Measurements from ENCODE around the gene F2. TPM values are rescaled to one million over a fixed set of nuclear protein-coding genes. Genes with fewer than 3 reads are reported as not detected.

The F2 gene
- total and polyA plus RNA-seq, 2 of the 13 experiments (the other 11 are each of a cell fraction or from before 2014, with no cell fraction given): 330 to 801 TPM

- peak in 1 of 2 experiments; percentile 60; a peak in 1 of 4 replicates for TF ChIP-seq NR2F1 (CRISPR knock-in tag; IDR thresholded peaks at IDR 0.05)
- peak; percentile 54; the same call in 1 of the 2 replicates for TF ChIP-seq ZNF800 (CRISPR knock-in tag; IDR thresholded peaks at IDR 0.05)
- peak; percentile 34; the same call in 1 of the 2 replicates for TF ChIP-seq ZMYM4 (CRISPR knock-in tag; IDR thresholded peaks at IDR 0.05)
- TF ChIP-seq ZSCAN12 (CRISPR knock-in tag; IDR thresholded peaks at IDR 0.05): no peak
- peak; percentile 53; the same call in 1 of the 2 replicates for TF ChIP-seq ZNF160 (CRISPR knock-in tag; IDR thresholded peaks at IDR 0.05)
- peak; percentile 71 for TF ChIP-seq HNRNPH1 (optimal IDR thresholded peaks at IDR 0.05; ENCODE audit: low read depth, low read length)
- no peak for TF ChIP-seq EEA1 (CRISPR knock-in tag; IDR thresholded peaks at IDR 0.05; ENCODE audit: borderline replicate concordance)
- no peak; the same call in 1 of the 2 replicates for TF ChIP-seq GLI4 (CRISPR knock-in tag; IDR thresholded peaks at IDR 0.05; ENCODE audit: borderline replicate concordance)
- TF ChIP-seq TCF12 (IDR thresholded peaks at IDR 0.05): no peak
- peak; percentile 44 for TF ChIP-seq TCF12 (CRISPR knock-in tag; IDR thresholded peaks at IDR 0.05)
- TF ChIP-seq ZNF329 (CRISPR knock-in tag; IDR thresholded peaks at IDR 0.05; ENCODE audit: low read depth): peak; percentile 46; the same call in 1 of the 2 replicates
- TF ChIP-seq CEBPZ (IDR thresholded peaks at IDR 0.05; ENCODE audit: low read length): no peak
- TF ChIP-seq NFATC3 (CRISPR knock-in tag; IDR thresholded peaks at IDR 0.05): no peak
- TF ChIP-seq ATF7 (IDR thresholded peaks at IDR 0.05): no peak
- TF ChIP-seq ATF7 (CRISPR knock-in tag; IDR thresholded peaks at IDR 0.05): no peak; the same call in 1 of the 2 replicates
- TF ChIP-seq ZNF280D (CRISPR knock-in tag; IDR thresholded peaks at IDR 0.05): no peak
- TF ChIP-seq WIZ (CRISPR knock-in tag; IDR thresholded peaks at IDR 0.05): no peak
- TF ChIP-seq HOXA7 (CRISPR knock-in tag; IDR thresholded peaks at IDR 0.05): no peak
- no peak for TF ChIP-seq ZNF740 (CRISPR knock-in tag; IDR thresholded peaks at IDR 0.05)
- peak; percentile 58; the same call in 1 of the 2 replicates for TF ChIP-seq ZNF510 (CRISPR knock-in tag; IDR thresholded peaks at IDR 0.05; ENCODE audit: low read depth)
- TF ChIP-seq ELF3 (CRISPR knock-in tag; IDR thresholded peaks at IDR 0.05): peak; percentile 87
These were observed 18.6 kb upstream of the F2 start, which contains the start of the genes ARHGAP1 and ZNF408 (continued) for GRCh38 chr11:46700241-46701077.
